ENCODE measurements around the gene KRTAP6-3.

The KRTAP6-3 gene, protein sequence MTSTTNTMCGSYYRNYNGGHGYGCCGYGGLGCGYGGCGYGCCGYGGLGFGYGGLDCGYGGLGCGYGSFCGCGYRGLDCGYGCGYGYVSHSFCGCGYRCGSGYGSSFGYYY

DNA sequence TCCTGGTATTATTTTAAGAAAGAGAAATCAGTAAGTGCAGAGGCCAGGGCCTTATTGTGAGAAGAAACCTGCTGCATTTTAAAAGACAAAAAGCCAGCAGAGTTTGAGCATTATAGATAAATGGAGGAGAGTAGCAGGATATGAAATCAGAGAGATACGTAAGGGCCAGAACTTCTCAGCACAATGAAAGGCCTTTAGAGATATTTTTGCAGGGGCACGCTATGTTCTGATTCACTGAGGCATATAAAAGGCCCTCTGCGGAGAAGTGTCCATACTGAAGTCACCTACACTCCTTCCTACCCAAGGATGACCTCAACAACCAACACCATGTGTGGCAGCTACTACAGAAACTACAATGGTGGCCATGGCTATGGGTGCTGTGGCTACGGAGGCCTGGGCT, at the start of gene KRTAP6-3:
Gene KRTAP6-3 (plus strand): TSS at position 301 of the 400 bp plus-strand sequence. CDS start 6 bp downstream, at position 307.
- no peak for DNase-seq

DNA sequence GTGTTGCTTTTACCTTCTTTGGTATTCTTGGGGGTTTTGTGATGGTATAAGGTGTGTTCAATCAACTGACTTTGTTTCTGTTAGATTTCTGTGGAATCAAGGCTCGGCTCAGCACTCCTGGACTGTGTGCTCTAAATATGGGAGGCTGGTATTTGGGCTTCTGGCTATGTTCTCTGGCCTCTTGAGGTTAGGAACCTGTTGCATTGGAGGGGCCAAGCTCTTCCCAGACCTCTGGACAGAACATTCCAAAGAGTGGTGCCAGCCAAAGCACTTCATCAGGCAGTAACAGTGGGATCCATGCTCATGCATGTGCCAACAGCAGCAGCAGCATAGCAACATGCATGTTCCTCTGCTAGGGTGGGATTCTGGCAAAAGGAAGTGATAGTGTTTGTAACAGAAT, 39.5 kb upstream of the KRTAP6-3 start:
- no peak for DNase-seq

DNA sequence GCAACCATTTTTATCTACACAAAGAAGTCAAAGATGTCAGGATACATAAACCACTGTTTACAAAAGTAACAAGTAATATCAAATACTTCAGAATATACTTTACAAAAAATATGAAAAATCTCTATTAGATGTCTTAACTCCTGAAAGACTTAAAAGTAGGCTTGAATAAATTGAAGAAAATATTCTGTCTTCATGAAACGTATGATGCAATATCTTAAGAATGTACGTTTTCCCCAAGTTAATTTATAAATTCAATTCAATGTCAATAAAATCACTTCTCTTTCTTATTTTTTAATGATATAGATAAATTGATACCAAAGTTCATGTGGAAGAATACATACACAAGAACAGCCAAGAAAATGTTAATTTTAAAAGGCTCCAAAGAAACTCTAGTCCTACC, 37.1 kb upstream of the KRTAP6-3 start:
- no peak for DNase-seq

DNA sequence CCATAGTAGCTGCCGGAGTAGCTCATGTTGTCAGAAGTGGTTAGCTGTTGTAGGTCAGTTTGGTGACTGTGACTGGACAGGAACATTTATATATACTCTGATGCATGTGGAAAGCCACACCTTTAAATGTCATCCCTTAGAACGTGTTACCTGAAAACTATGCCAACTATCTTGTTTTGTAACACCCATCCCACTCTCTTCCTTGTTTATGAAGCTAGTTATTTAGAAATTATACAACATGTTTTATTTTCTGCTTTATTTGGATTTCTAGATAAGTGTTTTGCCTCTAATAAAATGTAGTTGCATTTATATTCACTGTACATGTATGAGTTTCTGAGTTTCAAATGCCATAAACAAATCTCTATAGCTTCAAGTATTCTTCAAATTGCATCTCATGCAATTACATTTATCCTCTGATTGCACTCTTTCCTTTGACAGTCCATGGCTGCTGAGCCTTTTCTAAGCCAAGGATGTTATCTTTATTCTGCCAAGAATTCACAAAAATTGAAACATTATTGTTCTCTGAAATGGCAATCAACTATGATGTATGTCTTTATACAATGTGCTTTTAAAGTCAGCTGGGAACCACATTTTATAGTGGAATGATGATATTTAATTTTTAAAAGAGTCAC, 30.9 kb upstream of the KRTAP6-3 start, which contains the start of gene KRTAP19-7:
Gene KRTAP19-7 (minus strand): TSS at position 51 of the 632 bp plus-strand sequence. CDS start 25 bp downstream, at position 26.
- DNase-seq: no peak

DNA sequence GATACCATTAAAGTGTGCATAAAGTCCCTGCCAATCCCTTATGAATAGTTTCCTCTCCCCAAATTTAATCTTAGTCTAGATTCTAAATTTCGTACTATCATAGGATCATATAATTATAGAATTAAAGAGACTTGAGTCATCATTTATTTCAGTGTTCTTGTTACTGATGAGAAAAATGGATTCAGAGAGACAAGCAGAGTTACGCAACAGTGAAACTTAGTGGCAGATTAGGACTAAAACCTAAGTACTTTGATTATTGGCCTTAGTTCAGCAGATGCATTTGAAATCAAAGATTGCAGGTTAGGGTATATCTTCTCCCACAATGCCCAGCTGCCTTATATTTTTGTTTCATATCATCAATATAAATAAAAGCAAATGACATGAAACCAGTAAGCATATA, 30.3 kb upstream of the KRTAP6-3 start:
- DNase-seq: no peak

DNA sequence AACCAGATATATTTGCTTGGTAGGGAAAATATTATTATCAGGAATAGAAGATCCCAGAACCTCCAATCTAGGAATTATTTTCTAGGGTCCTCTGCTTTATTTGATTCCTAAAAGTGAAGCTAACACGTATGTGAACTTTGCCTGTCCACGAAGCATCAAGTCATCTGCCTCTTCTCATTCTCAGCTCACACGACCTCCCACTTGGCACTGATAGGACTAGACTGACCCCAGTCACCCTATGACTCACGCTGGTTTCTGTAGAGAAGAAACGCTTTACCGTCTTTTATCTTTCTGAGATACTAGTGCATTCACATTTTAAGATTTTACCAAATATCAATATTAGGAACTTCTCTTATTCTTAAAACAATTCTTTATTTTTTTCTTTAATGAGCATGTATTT, 29.2 kb upstream of the KRTAP6-3 start:
- DNase-seq: no peak

DNA sequence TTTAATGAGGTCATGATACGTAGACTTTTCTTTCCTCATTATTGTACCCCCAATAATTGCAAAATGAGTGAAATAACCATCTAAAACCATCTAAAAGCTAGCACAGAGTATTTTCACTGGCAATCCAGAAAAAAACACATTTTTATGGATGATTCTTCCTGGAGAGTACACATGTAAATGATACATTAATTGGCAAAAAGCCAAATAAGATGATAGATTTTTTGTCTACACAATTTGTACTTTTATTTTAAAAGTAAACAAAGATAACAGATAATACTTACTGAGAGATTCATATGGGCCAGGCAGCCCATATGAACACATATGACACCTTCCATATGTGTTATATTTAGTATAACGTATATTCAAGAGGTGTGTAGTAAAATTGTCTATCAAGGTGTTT, 28.6 kb upstream of the KRTAP6-3 start:
- no peak for DNase-seq

DNA sequence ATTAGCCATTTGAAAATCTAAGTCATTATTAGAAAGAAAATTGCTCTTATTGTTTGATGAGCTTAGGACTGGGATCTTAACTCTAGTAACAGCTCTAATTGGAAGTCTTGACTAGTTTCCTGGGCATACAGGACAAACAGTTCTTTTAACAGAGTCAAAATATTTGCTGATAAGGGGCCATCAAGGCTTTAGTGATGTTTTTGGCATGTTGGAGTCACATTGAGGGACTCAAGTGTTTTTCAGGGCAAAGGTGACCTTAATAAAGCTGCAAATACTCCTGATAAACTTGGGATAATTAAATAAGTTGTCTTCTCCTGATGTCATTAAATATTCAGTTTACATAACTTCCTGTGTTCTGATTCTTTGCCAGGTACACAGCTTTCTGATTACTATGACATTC, 24.6 kb upstream of the KRTAP6-3 start:
- DNase-seq: no peak

DNA sequence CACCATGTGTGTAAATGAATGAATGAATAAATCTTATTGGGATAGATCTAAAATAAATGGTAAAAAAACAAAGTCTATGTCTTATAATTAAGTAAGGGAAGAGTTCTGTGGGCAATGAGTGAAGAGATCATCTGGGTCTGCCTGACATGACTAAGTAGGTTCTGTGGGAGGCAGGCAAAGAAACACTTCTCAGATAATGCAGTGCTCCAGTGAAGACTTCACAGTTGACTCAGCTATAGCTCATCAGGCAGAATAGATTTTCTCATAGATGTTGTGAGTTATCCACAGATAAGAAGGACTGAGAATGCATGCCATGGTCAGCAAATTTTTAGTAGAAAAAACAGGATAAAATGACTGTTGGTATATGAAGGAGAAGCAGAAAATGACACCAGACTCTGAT, 14.5 kb upstream of the KRTAP6-3 start:
- no peak for DNase-seq

DNA sequence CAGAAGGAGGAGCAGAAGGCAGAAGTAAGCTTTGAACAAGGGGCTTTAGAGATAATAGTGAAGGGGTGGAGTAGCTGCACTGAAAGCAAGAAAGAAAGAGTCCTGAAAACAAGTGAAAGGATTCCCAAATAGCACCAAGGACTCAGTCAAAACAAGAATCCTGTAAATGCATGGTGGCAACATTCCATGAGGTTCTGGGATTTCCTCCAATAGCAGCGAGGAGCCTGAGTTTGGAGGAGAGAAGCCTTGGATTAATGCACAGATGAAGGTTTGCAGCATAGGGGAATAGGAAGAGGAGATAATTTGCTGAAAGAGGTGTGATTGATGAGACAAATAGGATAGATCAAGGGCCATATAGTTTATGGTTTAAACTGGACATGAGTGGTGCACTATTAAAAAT, 12.9 kb upstream of the KRTAP6-3 start:
- DNase-seq: no peak

DNA sequence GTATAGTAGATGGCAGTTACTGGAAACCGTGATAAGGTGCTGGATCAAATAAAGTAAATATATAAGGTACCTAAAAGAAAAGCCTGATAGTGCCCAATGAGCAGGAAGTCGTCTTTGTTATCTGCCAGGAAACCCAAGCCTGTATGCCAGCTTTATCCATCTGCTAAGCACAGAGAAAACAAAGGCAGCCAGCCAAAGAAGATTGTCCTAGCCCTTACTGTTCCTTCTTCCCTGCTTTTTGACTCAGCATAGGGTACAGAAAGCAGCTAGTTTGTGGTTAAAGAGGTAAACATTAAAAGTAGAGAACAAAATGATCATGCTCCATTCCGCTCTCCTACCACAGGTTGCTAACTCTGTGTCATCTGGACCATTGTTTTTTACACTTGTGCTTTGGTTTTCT, 12.1 kb upstream of the KRTAP6-3 start:
- no peak for DNase-seq

DNA sequence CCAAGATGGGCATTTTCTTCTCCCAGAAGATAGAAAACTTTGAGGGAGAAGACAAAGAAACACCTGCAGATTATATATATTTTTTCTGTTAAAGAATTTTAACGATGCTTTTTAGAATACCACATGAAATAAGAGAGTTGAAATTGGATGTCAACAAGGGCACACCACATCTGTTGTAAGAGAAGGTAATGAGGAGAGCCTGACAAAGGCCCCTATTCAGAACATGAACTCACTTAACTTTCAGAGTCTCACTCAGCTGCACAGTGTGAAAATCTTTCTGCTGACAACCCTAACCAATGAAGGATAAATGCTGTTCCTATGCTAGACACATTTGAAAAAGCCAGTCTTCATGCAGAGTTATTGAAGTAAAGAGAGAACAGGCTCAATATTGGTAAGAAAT, 9.4 kb upstream of the KRTAP6-3 start:
- DNase-seq: no peak

DNA sequence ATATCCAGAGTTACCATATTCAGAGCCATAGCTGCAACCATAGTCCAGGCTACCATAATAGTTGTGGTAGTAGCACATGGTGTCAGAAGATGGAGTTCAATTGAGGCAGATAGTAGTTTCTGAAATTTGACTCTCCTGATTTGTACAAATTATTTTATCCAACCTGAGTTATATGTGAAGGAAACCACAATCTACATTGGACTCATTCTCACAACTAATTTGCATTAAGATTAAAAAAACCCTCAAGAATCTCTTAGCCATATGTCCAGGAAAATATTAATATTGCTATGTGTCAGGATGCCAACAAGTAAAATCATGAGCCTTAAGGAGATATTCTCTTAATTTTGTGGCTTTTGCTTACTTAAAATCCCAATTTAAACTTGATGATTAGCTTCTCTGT, 1.9 kb upstream of the KRTAP6-3 start, which contains the start of gene KRTAP22-2:
Gene KRTAP22-2 (minus strand): TSS at position 101 of the 400 bp plus-strand sequence.
- no peak for DNase-seq

DNA sequence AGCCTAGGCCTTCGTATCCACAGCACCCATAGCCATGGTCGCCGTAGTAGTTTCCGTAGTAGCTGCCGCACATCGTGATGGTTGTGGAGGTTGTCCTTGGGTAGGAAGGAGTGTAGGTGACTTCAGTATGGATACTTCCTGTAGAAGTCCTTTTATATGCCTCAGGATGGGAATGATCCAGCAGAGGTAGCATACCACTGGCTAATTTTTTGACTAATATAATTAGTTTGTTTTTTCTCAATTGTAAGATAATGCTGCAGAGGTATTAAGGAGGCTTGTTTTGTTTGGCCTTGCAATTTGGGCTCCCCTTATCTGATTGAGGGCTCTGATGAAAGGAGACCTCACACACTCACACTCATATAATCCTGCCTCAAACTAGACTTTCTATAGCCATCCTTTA, 6.6 kb downstream of the KRTAP6-3 start, which contains the start of gene KRTAP6-2:
Gene KRTAP6-2 (minus strand): TSS at position 101 of the 400 bp plus-strand sequence. CDS start 28 bp downstream, at position 73.
- DNase-seq: no peak

DNA sequence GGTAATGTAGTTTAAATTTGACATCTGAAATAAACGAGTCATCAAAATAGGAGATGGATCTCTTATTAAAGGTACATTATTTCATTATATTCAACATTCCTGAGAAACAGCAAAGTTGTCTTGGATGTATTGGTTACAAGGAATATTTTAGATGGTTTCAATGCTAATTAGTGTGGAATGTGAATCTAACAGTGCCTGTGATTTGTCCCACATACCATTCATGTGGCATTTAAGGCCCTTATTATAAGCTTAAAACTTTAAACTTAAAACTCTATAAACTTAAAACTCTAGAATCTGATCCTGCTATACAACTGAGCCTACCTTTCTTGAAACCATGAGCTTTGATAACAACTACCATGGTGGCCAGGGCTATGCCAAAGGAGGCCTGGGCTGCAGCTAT, 8.5 kb downstream of the KRTAP6-3 start, which contains the start of gene KRTAP22-1:
Gene KRTAP22-1 (plus strand): TSS at position 301 of the 400 bp plus-strand sequence.
- DNase-seq: no peak

DNA sequence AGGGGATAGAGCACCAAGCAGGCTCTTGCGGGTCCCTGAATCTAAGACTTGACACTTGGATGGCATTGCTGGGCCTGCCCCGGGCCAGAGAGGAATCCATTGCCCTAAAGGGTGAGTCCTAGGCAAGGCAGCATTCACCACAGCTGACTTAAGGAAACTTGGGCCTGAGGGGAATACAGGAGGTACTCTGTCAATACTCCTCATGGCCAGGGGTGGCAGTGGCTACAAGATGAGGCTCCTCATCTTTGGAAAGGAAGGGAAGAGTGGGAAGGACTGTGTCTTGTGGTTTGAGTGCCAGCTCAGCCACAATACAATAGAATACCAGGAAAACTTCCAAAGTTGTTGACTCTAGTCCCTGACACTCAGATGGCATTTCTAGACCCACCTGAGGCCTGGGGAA, 13.7 kb downstream of the KRTAP6-3 start:
- no peak for DNase-seq

DNA sequence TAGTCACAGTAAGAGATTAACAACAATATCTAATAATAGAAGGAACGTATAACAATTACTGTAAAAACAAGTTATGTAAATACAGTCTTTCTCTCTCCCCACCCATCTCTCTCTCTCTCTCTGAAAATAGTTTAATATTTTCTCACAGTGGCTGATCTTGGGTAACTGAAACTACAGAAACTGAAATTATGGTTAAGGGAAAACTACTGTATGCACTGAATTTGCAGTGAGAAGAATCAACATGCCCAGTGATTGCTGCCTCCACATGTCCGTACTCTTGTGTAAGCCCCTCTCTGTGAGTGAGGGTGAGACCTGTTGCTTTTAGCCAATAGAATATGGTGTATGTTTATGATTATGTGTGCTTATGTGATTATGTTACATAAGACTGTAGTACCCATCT, 19.9 kb downstream of the KRTAP6-3 start:
- DNase-seq: no peak

DNA sequence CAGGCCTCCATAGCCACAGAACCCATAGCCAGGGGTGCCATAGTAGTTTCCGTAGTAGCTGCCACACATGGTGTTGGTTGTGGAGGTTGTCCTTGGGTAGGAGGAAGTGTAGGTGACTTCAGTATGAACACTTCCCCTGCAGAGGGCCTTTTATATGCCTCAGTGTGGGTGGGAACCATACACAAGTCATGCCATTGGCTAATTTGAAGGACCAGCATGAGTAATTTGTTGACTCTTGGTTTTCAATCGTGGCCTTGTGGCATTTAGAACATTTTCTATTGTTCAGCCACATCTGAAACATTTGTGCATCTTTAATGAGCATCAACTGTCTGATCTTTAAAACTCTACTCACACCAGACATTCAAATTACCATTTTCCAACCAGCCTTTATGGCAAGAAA, 21.6 kb downstream of the KRTAP6-3 start, which contains the start of gene KRTAP6-1:
Gene KRTAP6-1 (minus strand): TSS at position 95 of the 400 bp plus-strand sequence. CDS start 26 bp downstream, at position 69.
- no peak for DNase-seq

DNA sequence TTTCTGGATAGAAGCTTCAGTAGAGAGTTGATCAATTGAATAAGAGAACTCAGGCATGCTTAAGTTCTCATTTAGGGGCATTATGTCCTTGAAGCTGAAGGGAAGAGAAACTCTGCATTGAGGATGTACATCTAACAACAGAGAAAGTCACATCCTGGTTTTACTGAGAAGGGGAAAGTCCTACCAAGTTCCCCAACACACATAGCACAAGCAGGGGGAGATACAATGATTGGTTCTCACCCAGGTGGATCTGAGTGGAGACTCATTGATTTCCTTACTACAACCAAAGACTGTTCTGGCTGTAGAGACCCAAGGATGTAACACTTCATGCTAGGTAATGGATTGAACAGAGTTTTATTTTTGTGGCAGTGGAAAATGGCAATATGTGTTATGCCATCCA, 23.0 kb downstream of the KRTAP6-3 start:
- no peak for DNase-seq

DNA sequence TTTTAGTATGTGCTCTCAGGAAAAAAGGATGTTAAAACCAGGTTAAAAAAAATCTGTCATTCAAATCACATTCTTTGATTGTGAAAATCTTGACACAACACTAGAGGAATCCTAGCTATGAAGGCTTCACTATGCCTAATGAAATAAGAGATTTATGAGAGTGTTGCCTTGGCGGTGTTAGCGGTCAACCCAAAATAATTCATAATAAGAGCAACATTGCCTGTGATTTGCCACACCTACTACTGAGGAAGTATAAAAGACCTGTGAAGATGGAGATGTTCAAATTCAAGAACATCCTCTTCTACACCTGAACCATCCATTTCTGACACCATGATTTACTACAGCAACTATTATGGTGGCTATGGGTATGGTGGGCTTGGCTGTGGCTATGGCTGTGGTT, 23.9 kb downstream of the KRTAP6-3 start, which contains the start of gene KRTAP20-1:
Gene KRTAP20-1 (plus strand): TSS at position 301 of the 400 bp plus-strand sequence. CDS start 30 bp downstream, at position 331.
- no peak for DNase-seq

DNA sequence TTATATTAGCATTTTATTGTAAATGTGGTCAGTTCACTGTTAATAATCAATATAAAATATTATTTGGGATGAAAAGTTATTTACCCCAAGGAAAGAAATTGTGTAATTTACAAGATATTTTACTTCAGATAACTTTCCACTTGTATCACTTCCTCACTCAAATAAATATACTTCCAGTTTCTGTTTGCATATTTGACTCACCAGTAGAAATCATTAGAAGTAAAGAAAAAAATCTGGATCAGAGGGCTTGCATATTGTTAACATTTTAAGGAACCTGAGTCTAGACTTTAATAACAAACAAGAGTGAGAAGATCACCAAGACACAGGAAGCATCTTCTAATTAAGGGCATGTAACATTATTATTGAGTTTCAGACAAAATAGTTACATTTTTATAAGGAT, 27.8 kb downstream of the KRTAP6-3 start:
- DNase-seq: no peak

DNA sequence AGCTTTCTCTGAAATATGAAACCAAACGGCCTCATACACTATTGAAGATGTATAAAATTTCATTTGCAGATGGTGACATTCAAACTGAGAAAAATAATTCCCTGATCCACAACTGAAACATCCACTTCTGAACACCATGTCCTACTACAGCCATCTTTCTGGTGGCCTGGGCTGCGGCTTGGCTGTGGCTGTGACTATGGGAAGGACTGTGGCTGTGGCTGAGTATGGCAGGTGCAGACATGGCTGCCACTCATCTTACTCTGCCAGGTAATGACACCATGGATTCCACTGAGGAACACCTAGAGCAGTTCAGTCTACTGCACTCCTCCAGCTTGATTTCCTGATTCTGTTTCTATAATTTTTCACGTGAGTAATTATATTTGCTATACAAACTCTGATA, 28.3 kb downstream of the KRTAP6-3 start, which contains the start of gene KRTAP20-4:
Gene KRTAP20-4 (plus strand): TSS at position 106 of the 400 bp plus-strand sequence.
- DNase-seq: no peak

DNA sequence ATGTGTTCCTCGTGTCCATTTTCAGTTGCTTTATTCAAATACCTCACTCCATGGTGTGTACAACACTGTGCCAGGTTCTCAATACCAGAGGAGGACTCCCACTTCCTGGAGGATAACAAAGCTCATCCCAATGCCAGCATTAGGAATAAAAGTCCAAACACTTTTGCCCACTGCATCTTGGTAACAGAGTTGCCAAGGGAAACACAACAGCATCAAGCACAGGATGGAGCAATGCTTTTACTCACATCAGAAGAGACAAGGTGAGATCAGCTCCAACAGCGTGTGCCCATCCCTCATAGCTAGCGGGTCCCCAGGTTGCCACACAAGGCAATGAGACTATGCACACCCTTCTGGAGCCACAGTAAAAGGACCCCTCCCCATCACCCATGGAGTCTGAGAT, 31.1 kb downstream of the KRTAP6-3 start:
- DNase-seq: no peak

DNA sequence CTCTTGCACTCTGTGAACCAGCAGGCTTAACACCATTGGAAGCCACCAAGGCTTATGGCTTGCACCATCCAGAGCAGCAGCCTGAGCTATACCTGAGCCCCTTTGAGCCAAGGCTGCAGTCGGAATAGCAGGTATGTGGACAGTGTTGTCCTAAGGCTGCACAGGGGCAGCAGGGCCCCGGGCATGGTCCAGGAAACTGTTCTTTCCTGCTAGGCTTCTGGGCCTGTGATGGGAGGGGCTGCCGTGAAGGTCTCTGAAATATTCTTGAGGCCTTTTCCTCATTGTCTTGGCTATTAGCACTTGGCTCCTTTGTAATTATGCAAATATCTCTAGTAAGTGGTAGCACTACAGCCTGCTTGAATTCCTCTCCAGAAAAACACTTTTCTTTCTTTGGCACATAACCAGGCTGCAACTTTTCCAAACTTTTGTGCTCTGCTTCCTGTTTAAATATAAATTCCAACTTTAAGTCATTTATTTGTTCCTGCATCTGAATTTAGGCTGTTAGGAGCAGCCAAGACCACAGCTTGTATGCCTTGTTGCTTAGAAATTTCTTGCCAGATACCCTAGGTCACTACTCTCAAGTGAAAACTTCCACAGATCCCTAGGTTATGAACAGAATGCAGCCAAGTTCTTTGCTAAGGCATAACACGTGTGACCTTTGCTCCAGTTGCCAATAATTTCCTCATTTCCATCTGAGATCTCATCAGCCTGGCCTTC, 33.4 kb downstream of the KRTAP6-3 start:
- no peak for DNase-seq
